H9 (cell line): Measurements from ENCODE around the gene C12orf57. TPM values are rescaled to one million over a fixed set of nuclear protein-coding genes. Genes with fewer than 3 reads are reported as not detected.

ENCODE experiments used
- DNase-seq: peaks from one replicate; pipeline ENCODE4 v3.0.0-alpha.2; 2017
- H2AFZ ChIP-seq: one replicate; pipeline ENCODE4 v1.6.1; 2013; ENCODE audit warnings: mild to moderate bottlenecking, low read length, control low read depth, moderate library complexity
- H2AK5ac ChIP-seq: 2 replicates; pipeline ENCODE4 v1.6.1; 2013; ENCODE audit warnings: low read length, control low read depth, mixed read lengths; ENCODE audit not compliant: insufficient read length
- H2BK120ac ChIP-seq: one replicate; pipeline ENCODE4 v1.6.1; 2013; ENCODE audit warnings: low read depth, mild to moderate bottlenecking, low read length, control low read depth, inconsistent platforms; ENCODE audit not compliant: poor library complexity, severe bottlenecking
- H2BK12ac ChIP-seq: 2 replicates; pipeline ENCODE4 v1.6.1; 2013; ENCODE audit warnings: low read length, control low read depth, mixed read lengths, low read depth; ENCODE audit not compliant: insufficient read length
- H2BK15ac ChIP-seq: 2 replicates; pipeline ENCODE4 v1.6.1; 2013; ENCODE audit warnings: low read depth, low read length, control low read depth
- H2BK20ac ChIP-seq: one replicate; pipeline ENCODE4 v1.6.1; 2013; ENCODE audit warnings: low read depth, mild to moderate bottlenecking, low read length, control low read depth, inconsistent platforms; ENCODE audit not compliant: poor library complexity, severe bottlenecking
- H2BK5ac ChIP-seq: 2 replicates; pipeline ENCODE4 v1.6.1; 2013; ENCODE audit warnings: low read length, control low read depth, mixed read lengths; ENCODE audit not compliant: insufficient read length
- H3K14ac ChIP-seq: 2 replicates; pipeline ENCODE4 v1.6.1; 2013; ENCODE audit warnings: low read length, control low read depth; ENCODE audit not compliant: insufficient read depth
- H3K18ac ChIP-seq: 2 replicates; pipeline ENCODE4 v1.6.1; 2013; ENCODE audit warnings: low read depth, mild to moderate bottlenecking, mixed read lengths, low read length, control low read depth; ENCODE audit not compliant: insufficient read length
- H3K23ac ChIP-seq: 2 replicates; pipeline ENCODE4 v1.6.1; 2013; ENCODE audit warnings: low read length, control low read depth, mixed read lengths, low read depth; ENCODE audit not compliant: insufficient read length
- H3K23me2 ChIP-seq: 2 replicates; pipeline ENCODE4 v1.6.1; 2013; ENCODE audit warnings: low read depth, mild to moderate bottlenecking, mixed read lengths, low read length, control low read depth; ENCODE audit not compliant: insufficient read length, poor library complexity, severe bottlenecking
- H3K27ac ChIP-seq: 2 replicates; pipeline ENCODE4 v1.5.1; 2013; ENCODE audit warnings: low read length, control low read depth, mixed read lengths, low read depth; ENCODE audit not compliant: insufficient read length
- H3K27me3 ChIP-seq: 2 replicates; pipeline ENCODE4 v1.6.1; 2013; ENCODE audit warnings: low read length, control low read depth, inconsistent platforms; ENCODE audit not compliant: insufficient read depth
- H3K4ac ChIP-seq: 2 replicates; pipeline ENCODE4 v1.6.1; 2013; ENCODE audit warnings: low read depth, mild to moderate bottlenecking, control low read depth, inconsistent platforms, low read length, moderate library complexity
- H3K4me1 ChIP-seq: 2 replicates; pipeline ENCODE4 v1.6.1; 2013; ENCODE audit warnings: low read length, control low read depth, inconsistent platforms; ENCODE audit not compliant: insufficient read depth
- H3K4me2 ChIP-seq: 2 replicates; pipeline ENCODE4 v1.6.1; 2013; ENCODE audit warnings: low read length, control low read depth, mixed read lengths; ENCODE audit not compliant: insufficient read length, insufficient read depth
- H3K56ac ChIP-seq: 2 replicates; pipeline ENCODE4 v1.6.1; 2013; ENCODE audit warnings: low read depth, mild to moderate bottlenecking, mixed read lengths, low read length, control low read depth; ENCODE audit not compliant: insufficient read length
- H3K79me1 ChIP-seq: 2 replicates; pipeline ENCODE4 v1.6.1; 2013; ENCODE audit warnings: low read depth, mild to moderate bottlenecking, moderate library complexity, low read length, control low read depth, inconsistent platforms; ENCODE audit not compliant: insufficient read depth, poor library complexity, severe bottlenecking
- H3K79me2 ChIP-seq: 2 replicates; pipeline ENCODE4 v1.6.1; 2013; ENCODE audit warnings: low read length, control low read depth, inconsistent platforms; ENCODE audit not compliant: insufficient read depth
- H3K9ac ChIP-seq: 2 replicates; pipeline ENCODE4 v1.6.1; 2013; ENCODE audit warnings: low read length, control low read depth, mixed read lengths; ENCODE audit not compliant: insufficient read length; ENCODE audit errors: extremely low read depth
- H3K9me3 ChIP-seq: one replicate; pipeline ENCODE4 v1.6.1; 2013; ENCODE audit warnings: low read depth, low read length, inconsistent platforms; ENCODE audit not compliant: control insufficient read depth
- H3T11ph ChIP-seq: one replicate; pipeline ENCODE4 v1.6.1; 2013; ENCODE audit warnings: mild to moderate bottlenecking, low read length, control low read depth, inconsistent platforms
- H4K20me1 ChIP-seq: one replicate; pipeline ENCODE4 v1.6.1; 2013; ENCODE audit not compliant: control insufficient read depth, insufficient read length, insufficient read depth
- H4K5ac ChIP-seq: 2 replicates; pipeline ENCODE4 v1.6.1; 2013; ENCODE audit warnings: low read depth, mild to moderate bottlenecking, mixed read lengths, low read length, control low read depth; ENCODE audit not compliant: insufficient read length
- H4K8ac ChIP-seq: replicated peaks from 2 replicates; pipeline ENCODE4 v1.6.1; 2013; ENCODE audit warnings: low read length, control low read depth, mixed read lengths, low read depth; ENCODE audit not compliant: insufficient read length
- H4K91ac ChIP-seq: 2 replicates; pipeline ENCODE4 v1.6.1; 2013; ENCODE audit warnings: low read depth, mild to moderate bottlenecking, moderate library complexity, mixed read lengths, low read length, control low read depth; ENCODE audit not compliant: insufficient read length
- H3K27ac Mint-ChIP-seq, 3 experiments: 2 replicates in 2 of 3; 3 replicates in 1 of 3; pipeline ENCODE4 v1.8.0; 2020 to 2021; ENCODE audit warnings: mixed read lengths in 3 of 3, mild to moderate bottlenecking in 1 of 3, moderate library complexity in 1 of 3
- H3K27me3 Mint-ChIP-seq: 2 replicates; pipeline ENCODE4 v1.8.0; 2021; ENCODE audit warnings: low read depth, mild to moderate bottlenecking, moderate library complexity, mixed read lengths
- H3K36me3 Mint-ChIP-seq, 3 experiments: 2 replicates in 2 of 3; 3 replicates in 1 of 3; pipeline ENCODE4 v1.8.0; 2020 to 2021; ENCODE audit warnings: low read depth in 3 of 3, mixed read lengths in 3 of 3; ENCODE audit not compliant: insufficient read depth in 1 of 3
- H3K4me1 Mint-ChIP-seq, 2 experiments: 2 replicates each; pipeline ENCODE4 v1.8.0; 2020; ENCODE audit warnings: mixed read lengths in 2 of 2
- H3K4me3 Mint-ChIP-seq, 2 experiments: 2 replicates in 1 of 2; 3 replicates in 1 of 2; pipeline ENCODE4 v1.8.0; 2020 to 2021; ENCODE audit warnings: mild to moderate bottlenecking in 2 of 2, mixed read lengths in 2 of 2, moderate library complexity in 1 of 2
- H3K9me3 Mint-ChIP-seq, 2 experiments: 2 replicates in 1 of 2; 3 replicates in 1 of 2; pipeline ENCODE4 v1.8.0; 2020; ENCODE audit warnings: mild to moderate bottlenecking in 2 of 2, mixed read lengths in 2 of 2, moderate library complexity in 1 of 2
- CTCF ChIP-seq: fragments of 200-600 bp; sonication (generic); conservative IDR thresholded peaks from 3 replicates; pipeline ENCODE4 v1.8.0; 2021; ENCODE audit warnings: antibody characterized with exemption, mild to moderate bottlenecking
- WGBS: extraction: QIAGEN DNeasy Blood & Tissue Kit; methylation state at CpG from one replicate; pipeline ENCODE4 v1.1.7; 2013; ENCODE audit warnings: missing lambda C conversion rate, low lambda C conversion rate, mixed read lengths; ENCODE audit not compliant: insufficient read length; ENCODE audit errors: extremely low coverage; 5-methylcytosine and 5-hydroxymethylcytosine counted together
- total RNA-seq: library from RNA; stranded (reverse); gene quantifications from 2 replicates; pipeline ENCODE4 v1.2.1, GENCODE V29; 2021

C12orf57 gene
- total RNA-seq, 1 experiment from 2014 or later = 195 TPM

- Histone ChIP-seq H3K79me1 (peaks cover 6% of the 10 kb centered on the region), H4K5ac (no peak overlapping the region), H3T11ph (no peak overlapping the region), H3K27me3 (no peaks in the 10 kb centered on the region), H3K14ac (no peak overlapping the region), H2BK15ac (no peak overlapping the region), H2BK120ac (no peak overlapping the region), H3K27ac (no peak overlapping the region), H4K20me1 (no peaks in the 10 kb centered on the region), H4K91ac (no peak overlapping the region), H3K23ac (no peak overlapping the region), H3K18ac (no peak overlapping the region), H2BK5ac (no peak overlapping the region), H2AK5ac (no peak overlapping the region), H3K23me2 (peaks cover 16% of the 10 kb centered on the region), H4K8ac (no peak overlapping the region), H3K9me3 (no peaks in the 10 kb centered on the region), H2BK12ac (no peak overlapping the region), H3K4me1 (no peaks in the 10 kb centered on the region; the same call in 1 of the 2 replicates), H3K79me2 (no peaks in the 10 kb centered on the region), H3K56ac (no peak overlapping the region), H3K9ac (no peak overlapping the region), H3K4me2 (peak overlapping the region; percentile 70), H2AFZ (no peak overlapping the region), H2BK20ac (no peak overlapping the region), H3K4ac (no peak overlapping the region)
- peaks cover 29 to 47% of the 10 kb centered on the region in 2 experiments for H3K4me1 Mint-ChIP-seq
- DNase-seq = no peak
- WGBS = no CpG with 5 or more reads among the region's 14 CpGs
- H3K27ac Mint-ChIP-seq = peak overlapping the region in 2 of 3 experiments; percentile 23 to 52; a peak in 2 of 7 replicates
- H3K27me3 Mint-ChIP-seq = peaks cover 17% of the 10 kb centered on the region
- H3K4me3 Mint-ChIP-seq = peak overlapping the region; percentile 92 to 94
- no peaks in the 10 kb centered on the region for H3K9me3 Mint-ChIP-seq
- TF ChIP-seq CTCF = no peak
- peaks cover 26 to 43% (median 41%) of the 10 kb centered on the region in 3 experiments for H3K36me3 Mint-ChIP-seq
Measured at GRCh38 chr12:6915789-6916285, 28.0 kb upstream of the C12orf57 start.
